ENCODE results near the gene GXYLT2. TPM values are rescaled to one million over a fixed set of nuclear protein-coding genes. Genes with fewer than 3 reads are reported as not detected.

The GXYLT2 gene
- total and polyA plus RNA-seq, 2 experiments from 2014 or later: 2.0 to 5.8 TPM

- TF ChIP-seq ZNF462 (CRISPR knock-in tag; IDR thresholded peaks at IDR 0.05) (no peak), NANOG (IDR thresholded peaks at IDR 0.05; ENCODE audit: borderline replicate concordance) (no peak), CTCF (conservative IDR thresholded peaks at IDR 0.05; ENCODE audit: low read depth in 2 of 2) (no peak)
These were observed 83.1 kb downstream of the GXYLT2 start (continued) for GRCh38 chr3:72970942-72971341.

DNA sequence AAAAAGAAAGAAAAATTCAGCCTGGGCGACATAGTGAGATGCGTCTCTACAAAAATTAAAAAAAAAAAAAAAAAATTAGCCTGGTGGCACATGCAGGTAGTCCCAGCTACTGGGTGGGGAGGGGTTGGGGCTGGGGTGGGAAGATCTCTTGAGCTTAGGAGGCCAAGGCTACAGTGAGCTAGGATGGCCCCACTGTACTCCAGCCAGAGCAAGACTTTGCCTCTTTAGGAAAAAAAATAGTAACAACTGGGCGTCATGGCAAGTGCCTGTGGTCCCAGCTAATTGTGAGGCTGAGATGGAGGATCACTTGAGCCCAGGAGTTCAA, 84.8 kb downstream of the GXYLT2 start:
- H3K4me1 ChIP-seq (ENCODE audit: insufficient read depth): peaks cover 7% of the 10 kb centered on the region; the same call in 1 of the 2 replicates
- H3K27ac ChIP-seq (ENCODE audit: low read depth): no peak overlapping the region
- no peaks in the 10 kb centered on the region for H4K20me1 ChIP-seq (replicated peaks; ENCODE audit: insufficient read depth)
- peaks cover 20% of the 10 kb centered on the region for H3K4me1 Mint-ChIP-seq
- H3F3A ChIP-seq (replicated peaks; ENCODE audit: low read depth): no peaks in the 10 kb centered on the region
- no peak overlapping the region for H3K4me3 ChIP-seq
- H3K36me3 Mint-ChIP-seq (ENCODE audit: low read depth): 0 out of 3 replicates have a peak, but pooled peaks cover 2% of the 10 kb centered on the region
- no peaks in the 10 kb centered on the region for H3K27me3 ChIP-seq (ENCODE audit: insufficient read depth)
- H3K27ac Mint-ChIP-seq: no peak overlapping the region
- H3K36me3 ChIP-seq (ENCODE audit: insufficient read depth): no peaks in the 10 kb centered on the region
- H3K4me2 ChIP-seq: no peak overlapping the region; the same call in 1 of the 2 replicates
- no peak for DNase-seq (ENCODE audit: low spot score)
- H3K9me3 Mint-ChIP-seq: no peaks in the 10 kb centered on the region
- peaks cover 4% of the 10 kb centered on the region for H3K27me3 Mint-ChIP-seq (ENCODE audit: insufficient read depth, low read depth, poor library complexity)
- H3K4me3 Mint-ChIP-seq: no peak overlapping the region
- no peaks in the 10 kb centered on the region for H3K79me2 ChIP-seq (replicated peaks; ENCODE audit: insufficient read depth)
- H2AFZ ChIP-seq: 0 out of 2 replicates have a peak overlapping the region, but pooled peaks have one; percentile 43
- ATAC-seq: no peak
- no peaks in the 10 kb centered on the region for H3K9me2 ChIP-seq (ENCODE audit: insufficient read depth)
- TF ChIP-seq ZNF114 (CRISPR knock-in tag; IDR thresholded peaks at IDR 0.05) (no peak), EZH2 (IDR thresholded peaks at IDR 0.05; ENCODE audit: low read depth, unreplicated experiment) (no peak), NANOG (IDR thresholded peaks at IDR 0.05; ENCODE audit: borderline replicate concordance) (no peak), ZNF462 (CRISPR knock-in tag; IDR thresholded peaks at IDR 0.05) (no peak)

Measured in GM23338 (cell line).